GM21717 (cell line): ENCODE results near the gene ACTN4.

Source experiments
- ATAC-seq: cut with Tn5 transposase; IDR thresholded peaks from one replicate; pipeline ENCODE4 v1.9.1; 2021; ENCODE audit warnings: mild to moderate bottlenecking, moderate library complexity; ENCODE audit not compliant: unreplicated experiment

ACTN4 gene

GRCh38 chr19:38707512-38708114, 60.2 kb downstream of the ACTN4 start:
- ATAC-seq, result no peak

- no peak for ATAC-seq
Observed at GRCh38 chr19:38708413-38709024, 61.1 kb downstream of the ACTN4 start.

GRCh38 chr19:38709119-38709518, 61.7 kb downstream of the ACTN4 start:
- no peak for ATAC-seq

- ATAC-seq, result no peak
Observed at GRCh38 chr19:38709671-38710415, 62.4 kb downstream of the ACTN4 start.

GRCh38 chr19:38710416-38710702, 62.9 kb downstream of the ACTN4 start:
- no peak for ATAC-seq

- no peak for ATAC-seq
Observed at GRCh38 chr19:38710928-38711725, 63.7 kb downstream of the ACTN4 start.

GRCh38 chr19:38711726-38712153, 64.3 kb downstream of the ACTN4 start:
- no peak for ATAC-seq

- no peak for ATAC-seq
Observed at GRCh38 chr19:38712161-38712748, 64.8 kb downstream of the ACTN4 start.

GRCh38 chr19:38713227-38713649, 65.8 kb downstream of the ACTN4 start:
- ATAC-seq, result no peak

GRCh38 chr19:38713865-38714264, 66.4 kb downstream of the ACTN4 start:
- ATAC-seq, result no peak

- no peak for ATAC-seq
Observed at GRCh38 chr19:38714354-38714778, 66.9 kb downstream of the ACTN4 start.

- ATAC-seq, result no peak
Observed at GRCh38 chr19:38715555-38715954, 68.1 kb downstream of the ACTN4 start.

- ATAC-seq, result no peak
Observed at GRCh38 chr19:38717051-38717450, 69.6 kb downstream of the ACTN4 start.

- no peak for ATAC-seq
Observed at GRCh38 chr19:38717855-38718254, 70.4 kb downstream of the ACTN4 start.

- no peak for ATAC-seq
Observed at GRCh38 chr19:38718747-38719543, 71.5 kb downstream of the ACTN4 start.

- ATAC-seq, result no peak
Observed at GRCh38 chr19:38719761-38720558, 72.5 kb downstream of the ACTN4 start.

GRCh38 chr19:38720559-38721236, 73.2 kb downstream of the ACTN4 start:
- no peak for ATAC-seq

- ATAC-seq, result no peak
Observed at GRCh38 chr19:38721496-38721895, 74.0 kb downstream of the ACTN4 start.
